Stimulated activated CD8-positive, alpha-beta memory T cell treated with anti-CD3 and anti-CD28 coated beads, Interleukin-12 subunit alpha, Interleukin-12 subunit beta, amount 100 ng/mL, for 24 hours (primary cell): ENCODE measurements around the gene EVPLL.
"Not testable (repeated sequence)": the region's sequence is repeated elsewhere in the genome, so short reads cannot be mapped to it uniquely, and the experiment has no call there.

ENCODE experiments used
- DNase-seq: peaks from one replicate; pipeline ENCODE4 v3.0.0-alpha.2; 2020; ENCODE audit errors: extremely low read depth

Gene EVPLL

GRCh38 chr17:18423015-18423414, 45.4 kb downstream of the EVPLL start:
- not testable (repeated sequence) for DNase-seq

GRCh38 chr17:18425593-18425992, 48.0 kb downstream of the EVPLL start:
- not testable (repeated sequence) for DNase-seq

- not testable (repeated sequence) for DNase-seq
These were observed 49.1 kb downstream of the EVPLL start for GRCh38 chr17:18426639-18427038.

DNA sequence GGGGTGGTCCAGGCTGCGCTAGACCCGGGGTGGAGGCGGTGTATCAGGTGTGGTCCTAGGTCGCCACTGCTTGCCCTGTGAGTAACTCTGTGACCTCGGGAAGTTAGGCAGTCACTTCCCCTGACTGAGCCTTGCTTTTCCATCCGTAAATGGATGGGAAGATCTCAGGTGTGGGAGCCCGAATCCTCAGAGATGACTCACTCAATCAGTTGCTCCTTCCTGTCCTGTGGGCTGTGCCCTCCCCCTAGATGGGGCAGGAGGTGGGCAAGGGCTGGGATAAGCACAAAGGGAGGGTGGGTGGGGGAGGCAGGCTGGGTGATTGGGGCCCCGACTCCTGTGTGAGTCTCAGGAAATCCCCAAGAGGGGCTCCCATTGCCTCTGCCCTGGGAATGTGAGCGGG, 54.6 kb downstream of the EVPLL start:
- not testable (repeated sequence) for DNase-seq
